HL-60 (cell line): ENCODE results near the gene MUC6.

Experiments
- DNase-seq, 2 experiments: peaks; one replicate each; pipeline ENCODE4 v3.0.0-alpha.2; 2010 to 2020; ENCODE audit warnings: low read depth in 1 of 2, low spot score in 1 of 2
- H3K27ac ChIP-seq: fragments of 250-450 bp; sonication (Bioruptor Pico); replicated peaks from 2 replicates; pipeline ENCODE4 v1.5.1; 2020; ENCODE audit warnings: mild to moderate bottlenecking, moderate library complexity
- H3K27me3 ChIP-seq: fragments of 250-450 bp; sonication (Bioruptor Pico); 2 replicates; pipeline ENCODE4 v1.5.1; 2021; ENCODE audit warnings: mild to moderate bottlenecking, moderate library complexity; ENCODE audit not compliant: insufficient read depth, poor library complexity, severe bottlenecking
- H3K4me3 ChIP-seq: replicated peaks from 2 replicates; pipeline ENCODE4 v1.5.1; 2011; ENCODE audit warnings: mild to moderate bottlenecking, control low read depth, low read length; ENCODE audit not compliant: insufficient read depth
- GABPA ChIP-seq: IDR thresholded peaks from 2 replicates; pipeline ENCODE4 v1.6.1; 2012; ENCODE audit warnings: low read depth
- POLR2AphosphoS5 ChIP-seq: IDR thresholded peaks from 2 replicates; pipeline ENCODE4 v1.6.1; 2012; ENCODE audit warnings: low read depth
- SPI1 ChIP-seq: IDR thresholded peaks from 2 replicates; pipeline ENCODE4 v1.6.1; 2012; ENCODE audit warnings: low read depth, mild to moderate bottlenecking, borderline replicate concordance
- TF ChIP-seq, protein P1 (sequence below): IDR thresholded peaks from one replicate; pipeline ENCODE4 v1.5.1; 2011; ENCODE audit warnings: low read length, control low read depth, inconsistent platforms; ENCODE audit not compliant: insufficient read depth
- TF ChIP-seq, protein P2 (sequence below): IDR thresholded peaks from 2 replicates; pipeline ENCODE4 v1.6.1; 2012; ENCODE audit warnings: low read depth; ENCODE audit not compliant: insufficient replicate concordance

MUC6 gene

DNA sequence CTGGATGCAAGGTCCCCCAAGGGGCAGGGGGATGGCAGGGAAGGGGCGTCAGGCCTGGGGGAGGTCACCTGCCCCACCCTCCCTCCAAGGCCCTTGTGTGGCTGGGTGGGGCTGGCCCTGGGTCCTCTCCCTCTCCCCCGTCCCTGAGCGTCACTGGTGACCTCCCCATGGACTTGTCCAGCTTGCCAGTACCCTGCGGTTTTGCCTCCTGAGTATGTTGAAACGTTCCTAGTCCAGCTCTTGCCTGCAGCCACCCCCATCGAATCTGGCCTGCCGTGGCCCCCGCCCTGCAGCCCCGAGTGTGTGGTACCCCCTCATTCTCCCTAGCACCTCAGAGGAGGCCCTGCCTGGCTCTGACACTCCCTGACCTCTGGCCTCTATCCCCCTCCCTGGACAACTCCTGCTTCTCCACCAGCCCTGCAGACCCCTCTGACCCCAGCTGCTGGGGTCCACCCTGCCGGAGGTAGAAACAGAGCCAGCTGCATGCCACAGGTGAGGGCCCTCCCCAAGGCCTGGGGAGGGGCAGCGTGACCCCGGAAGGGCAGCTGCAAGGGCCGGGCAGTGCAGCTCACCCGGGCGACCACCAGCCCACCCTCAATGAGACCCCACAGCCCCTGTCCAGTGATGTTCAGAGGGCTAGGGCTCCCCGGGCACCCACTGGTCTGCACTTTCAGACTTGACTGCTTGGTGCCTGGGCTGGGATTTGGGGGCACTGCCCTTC lies 4.1 kb upstream of the MUC6 start:
- H3K4me3 ChIP-seq, result no peak overlapping the region
- no peak for TF ChIP-seq POLR2AphosphoS5
- TF ChIP-seq, protein P1, sequence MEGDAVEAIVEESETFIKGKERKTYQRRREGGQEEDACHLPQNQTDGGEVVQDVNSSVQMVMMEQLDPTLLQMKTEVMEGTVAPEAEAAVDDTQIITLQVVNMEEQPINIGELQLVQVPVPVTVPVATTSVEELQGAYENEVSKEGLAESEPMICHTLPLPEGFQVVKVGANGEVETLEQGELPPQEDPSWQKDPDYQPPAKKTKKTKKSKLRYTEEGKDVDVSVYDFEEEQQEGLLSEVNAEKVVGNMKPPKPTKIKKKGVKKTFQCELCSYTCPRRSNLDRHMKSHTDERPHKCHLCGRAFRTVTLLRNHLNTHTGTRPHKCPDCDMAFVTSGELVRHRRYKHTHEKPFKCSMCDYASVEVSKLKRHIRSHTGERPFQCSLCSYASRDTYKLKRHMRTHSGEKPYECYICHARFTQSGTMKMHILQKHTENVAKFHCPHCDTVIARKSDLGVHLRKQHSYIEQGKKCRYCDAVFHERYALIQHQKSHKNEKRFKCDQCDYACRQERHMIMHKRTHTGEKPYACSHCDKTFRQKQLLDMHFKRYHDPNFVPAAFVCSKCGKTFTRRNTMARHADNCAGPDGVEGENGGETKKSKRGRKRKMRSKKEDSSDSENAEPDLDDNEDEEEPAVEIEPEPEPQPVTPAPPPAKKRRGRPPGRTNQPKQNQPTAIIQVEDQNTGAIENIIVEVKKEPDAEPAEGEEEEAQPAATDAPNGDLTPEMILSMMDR, result no peak
- DNase-seq, result no peak
- H3K27me3 ChIP-seq, result no peaks in the 10 kb centered on the region
- no peak overlapping the region for H3K27ac ChIP-seq

DNA sequence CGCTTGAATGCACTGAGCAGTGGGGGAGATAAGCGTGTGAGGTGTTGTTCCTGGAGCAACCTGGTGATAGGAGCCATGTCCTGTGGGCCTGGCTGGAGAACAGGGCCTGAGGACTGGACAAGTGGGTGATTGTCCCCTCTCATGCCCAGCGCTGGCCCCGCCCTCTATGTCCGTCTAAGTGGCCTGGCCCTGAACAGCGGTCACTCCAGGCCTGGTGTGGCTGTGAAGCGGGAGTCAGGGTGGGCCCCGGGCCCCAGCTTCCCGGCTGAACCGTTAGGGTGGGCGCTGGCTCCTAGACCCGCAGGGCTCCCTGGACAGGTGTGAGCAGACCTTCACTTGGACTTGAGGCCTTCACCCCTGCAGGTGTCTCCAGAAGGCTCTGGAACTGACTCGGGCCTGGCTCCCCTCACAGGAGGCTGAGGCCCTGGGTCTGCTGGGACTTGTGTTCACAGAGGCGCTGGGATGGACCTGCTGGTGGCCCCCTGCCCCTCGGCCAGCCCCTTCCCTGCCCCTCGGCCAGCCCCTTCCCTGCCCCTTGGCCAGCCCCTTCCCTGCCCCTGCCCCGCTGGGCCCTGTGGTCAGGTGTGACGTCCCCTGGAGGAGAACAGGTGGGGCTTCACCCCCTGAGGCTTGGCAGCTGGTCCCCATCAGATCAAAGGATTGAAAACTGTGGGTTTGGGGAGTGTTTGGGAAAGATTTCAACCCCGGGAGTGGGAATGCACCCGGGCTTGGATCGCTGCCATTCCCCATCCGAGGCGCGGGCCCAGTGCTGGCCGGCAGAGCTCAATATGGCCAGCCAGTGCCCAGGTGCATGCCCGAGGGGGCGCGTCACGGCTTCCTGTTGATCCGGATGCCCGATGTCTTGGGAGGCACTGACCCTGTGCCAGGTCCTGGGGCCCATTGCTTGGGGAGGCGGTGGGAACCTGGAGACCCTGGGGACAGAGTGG lies 3.2 kb upstream of the MUC6 start:
- TF ChIP-seq SPI1, result no peak
- TF ChIP-seq, protein P1, result no peak
- no peak for DNase-seq

DNA sequence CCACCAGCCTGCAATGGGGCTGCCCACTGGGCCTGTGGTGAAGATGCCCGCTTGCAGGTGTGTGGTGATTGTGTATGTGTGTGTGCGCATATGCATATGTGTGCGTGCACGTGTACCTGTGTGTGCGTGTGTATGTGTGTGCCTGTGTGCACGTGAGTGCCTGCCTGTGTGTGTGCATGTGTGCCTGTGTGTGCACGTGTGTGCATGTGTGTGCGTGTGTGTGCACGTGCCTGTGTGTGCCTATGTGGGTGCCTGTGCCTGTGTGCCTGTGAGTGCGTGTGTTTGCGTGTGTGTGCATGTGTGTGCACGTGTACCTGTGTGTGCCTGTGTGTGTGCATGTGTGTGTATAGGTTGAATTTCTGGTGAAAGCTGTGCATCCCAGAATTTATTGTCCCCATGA lies 2.4 kb upstream of the MUC6 start:
- no peaks in the 10 kb centered on the region for H3K27me3 ChIP-seq

More for the DNA sequence above, 3.2 kb upstream of the MUC6 start:
- H3K4me3 ChIP-seq, result no peak overlapping the region
- no peaks in the 10 kb centered on the region for H3K27me3 ChIP-seq
- no peak overlapping the region for H3K27ac ChIP-seq

DNA sequence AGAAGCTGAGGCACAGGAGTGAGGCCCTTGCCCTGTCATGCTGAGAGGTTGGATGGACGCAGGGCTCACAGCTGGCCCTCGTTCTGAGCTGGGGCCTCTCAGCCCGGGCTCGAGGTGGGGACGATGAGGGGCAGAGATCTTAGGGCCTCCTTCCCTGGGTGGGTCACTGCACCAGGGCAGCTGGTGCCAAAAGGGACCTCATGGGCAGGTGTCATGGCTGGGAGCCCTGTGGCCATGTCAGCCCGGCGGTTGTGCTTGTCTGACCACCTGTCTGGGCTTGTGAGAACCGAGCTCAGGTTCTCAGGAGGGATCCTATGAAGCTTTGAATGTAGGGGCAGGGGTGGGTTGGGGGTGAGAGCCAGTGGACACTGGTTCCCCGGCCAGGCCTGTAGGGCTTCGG lies 1.8 kb upstream of the MUC6 start:
- H3K27me3 ChIP-seq, result no peaks in the 10 kb centered on the region
- no peak overlapping the region for H3K27ac ChIP-seq
- H3K4me3 ChIP-seq, result no peak overlapping the region
- no peak for DNase-seq
- TF ChIP-seq, protein P2, sequence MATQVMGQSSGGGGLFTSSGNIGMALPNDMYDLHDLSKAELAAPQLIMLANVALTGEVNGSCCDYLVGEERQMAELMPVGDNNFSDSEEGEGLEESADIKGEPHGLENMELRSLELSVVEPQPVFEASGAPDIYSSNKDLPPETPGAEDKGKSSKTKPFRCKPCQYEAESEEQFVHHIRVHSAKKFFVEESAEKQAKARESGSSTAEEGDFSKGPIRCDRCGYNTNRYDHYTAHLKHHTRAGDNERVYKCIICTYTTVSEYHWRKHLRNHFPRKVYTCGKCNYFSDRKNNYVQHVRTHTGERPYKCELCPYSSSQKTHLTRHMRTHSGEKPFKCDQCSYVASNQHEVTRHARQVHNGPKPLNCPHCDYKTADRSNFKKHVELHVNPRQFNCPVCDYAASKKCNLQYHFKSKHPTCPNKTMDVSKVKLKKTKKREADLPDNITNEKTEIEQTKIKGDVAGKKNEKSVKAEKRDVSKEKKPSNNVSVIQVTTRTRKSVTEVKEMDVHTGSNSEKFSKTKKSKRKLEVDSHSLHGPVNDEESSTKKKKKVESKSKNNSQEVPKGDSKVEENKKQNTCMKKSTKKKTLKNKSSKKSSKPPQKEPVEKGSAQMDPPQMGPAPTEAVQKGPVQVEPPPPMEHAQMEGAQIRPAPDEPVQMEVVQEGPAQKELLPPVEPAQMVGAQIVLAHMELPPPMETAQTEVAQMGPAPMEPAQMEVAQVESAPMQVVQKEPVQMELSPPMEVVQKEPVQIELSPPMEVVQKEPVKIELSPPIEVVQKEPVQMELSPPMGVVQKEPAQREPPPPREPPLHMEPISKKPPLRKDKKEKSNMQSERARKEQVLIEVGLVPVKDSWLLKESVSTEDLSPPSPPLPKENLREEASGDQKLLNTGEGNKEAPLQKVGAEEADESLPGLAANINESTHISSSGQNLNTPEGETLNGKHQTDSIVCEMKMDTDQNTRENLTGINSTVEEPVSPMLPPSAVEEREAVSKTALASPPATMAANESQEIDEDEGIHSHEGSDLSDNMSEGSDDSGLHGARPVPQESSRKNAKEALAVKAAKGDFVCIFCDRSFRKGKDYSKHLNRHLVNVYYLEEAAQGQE, result no peak
- TF ChIP-seq, protein P1, result no peak
- TF ChIP-seq SPI1 (no peak), POLR2AphosphoS5 (no peak), GABPA (no peak)

More for the DNA sequence above, 2.4 kb upstream of the MUC6 start:
- DNase-seq, result no peak
- TF ChIP-seq GABPA (no peak), SPI1 (no peak), POLR2AphosphoS5 (no peak)
- TF ChIP-seq, protein P1, result no peak
- TF ChIP-seq, protein P2, result no peak
- no peak overlapping the region for H3K27ac ChIP-seq
- H3K4me3 ChIP-seq, result no peak overlapping the region
